Renal cortical epithelial cell (primary cell): ENCODE measurements around the gene CCSER1. TPM values are rescaled to one million over a fixed set of nuclear protein-coding genes. Genes with fewer than 3 reads are reported as not detected.

Experiments used
- total RNA-seq: library from RNA; depleted of rRNA; stranded (reverse); fragments of >200 nt; gene quantifications from 2 replicates; pipeline ENCODE4 v1.2.3, GENCODE V29; 2014

The CCSER1 gene
- total RNA-seq, 1 donor from 2014 or later = 2.4 TPM

Other genes with a start within 250 kb of the CCSER1 start
- gene MMRN1, start 232.5 kb upstream of the CCSER1 start, total RNA-seq = 1.6 and 3.0 TPM in 2 replicates